ENCODE data around the gene PTPN14. TPM values are rescaled to one million over a fixed set of nuclear protein-coding genes. Genes with fewer than 3 reads are reported as not detected.

Gene PTPN14
- total and polyA plus RNA-seq, 12 donors, result 5.0 to 71.6 (median 42.3) TPM

- WGBS, 2 donors, result 90 to 94% methylated on average over 2 of the region's 2 CpGs
- Histone ChIP-seq H3K27ac (no peak overlapping the region), H3K4me3 (no peak overlapping the region), H3K9me3 (peaks cover 0 to 9% (median 0%) of the 10 kb centered on the region in 11 donors), H3K4me1 (peaks cover 0 to 28% (median 9%) of the 10 kb centered on the region in 9 donors), H3K36me3 (peaks cover 0 to 48% (median 0%) of the 10 kb centered on the region in 9 donors), H3K27me3 (no peaks in the 10 kb centered on the region)
- TF ChIP-seq CTCF (IDR thresholded peaks at IDR 0.05), result no peak
- no peak for ATAC-seq
- no peak for DNase-seq
- intact Hi-C loops (cut with DNase I), result no loop called here
Observed at GRCh38 chr1:214349781-214350180, 201.6 kb downstream of the PTPN14 start.

- intact Hi-C loops (cut with DNase I), result no loop called here
- Histone ChIP-seq H3K27ac (no peak overlapping the region), H3K36me3 (peaks cover 0 to 50% (median 0%) of the 10 kb centered on the region in 9 donors), H3K27me3 (no peaks in the 10 kb centered on the region), H3K4me3 (no peak overlapping the region), H3K9me3 (peaks cover 0 to 13% (median 0%) of the 10 kb centered on the region in 11 donors), H3K4me1 (peaks cover 0 to 28% (median 9%) of the 10 kb centered on the region in 9 donors)
- DNase-seq, result no peak
- no peak for TF ChIP-seq CTCF (IDR thresholded peaks at IDR 0.05)
- no peak for ATAC-seq
- WGBS, 2 donors, result 93% methylated on average over 5 of the region's 5 CpGs
Observed at GRCh38 chr1:214349008-214349407, 202.4 kb downstream of the PTPN14 start.

GRCh38 chr1:214344897-214345296, 206.5 kb downstream of the PTPN14 start:
- intact Hi-C loops (cut with DNase I), result no loop called here
- no peak for ATAC-seq
- H3K27me3 ChIP-seq, result no peaks in the 10 kb centered on the region

GRCh38 chr1:214342525-214342924, 208.9 kb downstream of the PTPN14 start:
- no peak for TF ChIP-seq CTCF (IDR thresholded peaks at IDR 0.05)
- ATAC-seq (no peak), DNase-seq (no peak)
- no peak overlapping the region for H3K27ac ChIP-seq
- intact Hi-C loops (cut with DNase I), result no loop called here
- H3K36me3 ChIP-seq, result peaks cover 0 to 44% (median 0%) of the 10 kb centered on the region in 9 donors
- no peak overlapping the region for H3K4me3 ChIP-seq
- H3K27me3 ChIP-seq, result no peaks in the 10 kb centered on the region
- H3K4me1 ChIP-seq, result peaks cover 0 to 38% (median 10%) of the 10 kb centered on the region in 9 donors
- peaks cover 0 to 13% (median 0%) of the 10 kb centered on the region in 11 donors for H3K9me3 ChIP-seq

More at GRCh38 chr1:214344897-214345296, 206.5 kb downstream of the PTPN14 start:
- peaks cover 0 to 52% (median 0%) of the 10 kb centered on the region in 9 donors for H3K36me3 ChIP-seq
- H3K27ac ChIP-seq, result no peak overlapping the region
- no peak overlapping the region for H3K4me3 ChIP-seq
- no peak for DNase-seq
- peaks cover 0 to 13% (median 0%) of the 10 kb centered on the region in 11 donors for H3K9me3 ChIP-seq
- peaks cover 0 to 19% (median 0%) of the 10 kb centered on the region in 9 donors for H3K4me1 ChIP-seq
- no peak for TF ChIP-seq CTCF (IDR thresholded peaks at IDR 0.05)
